ENCODE results near the gene TLX3. TPM values are rescaled to one million over a fixed set of nuclear protein-coding genes. Genes with fewer than 3 reads are reported as not detected.
A peak's percentile ranks its signal among the peaks of the same experiment; 100 is the strongest.

Gene TLX3
- total RNA-seq, 1 experiment from 2014 or later: not detected

DNA sequence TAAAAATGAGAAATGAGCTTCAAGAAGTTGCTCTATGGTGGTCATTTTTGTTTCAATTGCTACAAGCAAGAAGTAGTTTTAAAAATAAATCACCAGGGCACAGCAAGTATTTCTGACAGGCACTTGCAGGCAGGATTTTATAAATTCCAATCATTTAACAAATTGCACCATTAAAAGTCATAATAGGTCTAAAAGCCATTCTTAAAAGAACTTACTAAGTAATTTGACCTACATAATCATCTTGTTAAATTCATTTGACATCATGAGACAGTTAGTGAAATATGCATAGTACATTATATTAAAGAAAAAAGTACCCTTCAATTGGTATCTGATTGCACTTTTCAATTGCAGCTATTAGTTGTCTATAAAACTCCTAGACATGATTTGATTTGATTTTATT lies 31.0 kb downstream of the TLX3 start:
- CTCF ChIA-PET: interaction anchor here (0.7 to 1.4 kb wide), 3 partner anchors 22 to 30 kb away, joined by 3 to 4 read pairs (median 3); no protein-coding TSS in a partner anchor

DNA sequence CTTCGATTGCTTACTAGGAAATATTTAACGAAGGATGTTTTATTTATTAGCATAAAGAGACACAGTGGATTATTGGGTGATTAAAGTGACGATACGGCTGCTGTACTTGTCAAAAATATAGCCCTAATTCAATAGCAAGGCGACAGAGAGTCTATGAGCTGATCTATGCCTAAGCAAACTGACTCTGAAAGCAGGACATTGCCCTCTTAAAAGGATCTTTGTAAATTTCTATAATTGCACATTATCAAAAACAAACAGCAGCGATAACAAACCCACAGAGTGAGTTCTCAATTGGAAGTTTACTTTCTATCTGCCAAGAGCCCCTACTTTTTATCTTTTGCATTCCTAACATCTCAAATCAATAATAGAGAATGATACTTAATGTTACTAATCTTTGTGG lies 31.4 kb downstream of the TLX3 start:
- DNase-seq (ENCODE audit: low spot score): no peak

More for the DNA sequence above, 31.0 kb downstream of the TLX3 start:
- H3K27me3 Mint-ChIP-seq (ENCODE audit: low read depth): peaks cover 35% of the 10 kb centered on the region
- TF ChIP-seq ESRRA (CRISPR knock-in tag; IDR thresholded peaks at IDR 0.05; ENCODE audit: borderline replicate concordance): no peak
- TF ChIP-seq ZNF138 (CRISPR knock-in tag; conservative IDR thresholded peaks at IDR 0.05): no peak
- no peak for TF ChIP-seq FOXP1 (CRISPR knock-in tag; IDR thresholded peaks at IDR 0.05; ENCODE audit: borderline replicate concordance)
- TF ChIP-seq, protein P1, sequence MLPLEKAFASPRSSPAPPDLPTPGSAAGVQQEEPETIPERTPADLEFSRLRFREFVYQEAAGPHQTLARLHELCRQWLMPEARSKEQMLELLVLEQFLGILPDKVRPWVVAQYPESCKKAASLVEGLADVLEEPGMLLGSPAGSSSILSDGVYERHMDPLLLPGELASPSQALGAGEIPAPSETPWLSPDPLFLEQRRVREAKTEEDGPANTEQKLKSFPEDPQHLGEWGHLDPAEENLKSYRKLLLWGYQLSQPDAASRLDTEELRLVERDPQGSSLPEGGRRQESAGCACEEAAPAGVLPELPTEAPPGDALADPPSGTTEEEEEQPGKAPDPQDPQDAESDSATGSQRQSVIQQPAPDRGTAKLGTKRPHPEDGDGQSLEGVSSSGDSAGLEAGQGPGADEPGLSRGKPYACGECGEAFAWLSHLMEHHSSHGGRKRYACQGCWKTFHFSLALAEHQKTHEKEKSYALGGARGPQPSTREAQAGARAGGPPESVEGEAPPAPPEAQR (CRISPR knock-in tag; IDR thresholded peaks at IDR 0.05): no peak
- TF ChIP-seq, protein P2, sequence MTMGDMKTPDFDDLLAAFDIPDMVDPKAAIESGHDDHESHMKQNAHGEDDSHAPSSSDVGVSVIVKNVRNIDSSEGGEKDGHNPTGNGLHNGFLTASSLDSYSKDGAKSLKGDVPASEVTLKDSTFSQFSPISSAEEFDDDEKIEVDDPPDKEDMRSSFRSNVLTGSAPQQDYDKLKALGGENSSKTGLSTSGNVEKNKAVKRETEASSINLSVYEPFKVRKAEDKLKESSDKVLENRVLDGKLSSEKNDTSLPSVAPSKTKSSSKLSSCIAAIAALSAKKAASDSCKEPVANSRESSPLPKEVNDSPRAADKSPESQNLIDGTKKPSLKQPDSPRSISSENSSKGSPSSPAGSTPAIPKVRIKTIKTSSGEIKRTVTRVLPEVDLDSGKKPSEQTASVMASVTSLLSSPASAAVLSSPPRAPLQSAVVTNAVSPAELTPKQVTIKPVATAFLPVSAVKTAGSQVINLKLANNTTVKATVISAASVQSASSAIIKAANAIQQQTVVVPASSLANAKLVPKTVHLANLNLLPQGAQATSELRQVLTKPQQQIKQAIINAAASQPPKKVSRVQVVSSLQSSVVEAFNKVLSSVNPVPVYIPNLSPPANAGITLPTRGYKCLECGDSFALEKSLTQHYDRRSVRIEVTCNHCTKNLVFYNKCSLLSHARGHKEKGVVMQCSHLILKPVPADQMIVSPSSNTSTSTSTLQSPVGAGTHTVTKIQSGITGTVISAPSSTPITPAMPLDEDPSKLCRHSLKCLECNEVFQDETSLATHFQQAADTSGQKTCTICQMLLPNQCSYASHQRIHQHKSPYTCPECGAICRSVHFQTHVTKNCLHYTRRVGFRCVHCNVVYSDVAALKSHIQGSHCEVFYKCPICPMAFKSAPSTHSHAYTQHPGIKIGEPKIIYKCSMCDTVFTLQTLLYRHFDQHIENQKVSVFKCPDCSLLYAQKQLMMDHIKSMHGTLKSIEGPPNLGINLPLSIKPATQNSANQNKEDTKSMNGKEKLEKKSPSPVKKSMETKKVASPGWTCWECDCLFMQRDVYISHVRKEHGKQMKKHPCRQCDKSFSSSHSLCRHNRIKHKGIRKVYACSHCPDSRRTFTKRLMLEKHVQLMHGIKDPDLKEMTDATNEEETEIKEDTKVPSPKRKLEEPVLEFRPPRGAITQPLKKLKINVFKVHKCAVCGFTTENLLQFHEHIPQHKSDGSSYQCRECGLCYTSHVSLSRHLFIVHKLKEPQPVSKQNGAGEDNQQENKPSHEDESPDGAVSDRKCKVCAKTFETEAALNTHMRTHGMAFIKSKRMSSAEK (CRISPR knock-in tag; IDR thresholded peaks at IDR 0.05; ENCODE audit: borderline replicate concordance): no peak
- TF ChIP-seq, protein P3, sequence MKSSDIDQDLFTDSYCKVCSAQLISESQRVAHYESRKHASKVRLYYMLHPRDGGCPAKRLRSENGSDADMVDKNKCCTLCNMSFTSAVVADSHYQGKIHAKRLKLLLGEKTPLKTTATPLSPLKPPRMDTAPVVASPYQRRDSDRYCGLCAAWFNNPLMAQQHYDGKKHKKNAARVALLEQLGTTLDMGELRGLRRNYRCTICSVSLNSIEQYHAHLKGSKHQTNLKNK (CRISPR knock-in tag; IDR thresholded peaks at IDR 0.05): no peak
- H3K27ac Mint-ChIP-seq: no peak overlapping the region
- no peak overlapping the region for H3K4me3 Mint-ChIP-seq
- H3K36me3 Mint-ChIP-seq: no peaks in the 10 kb centered on the region
- H3K9me3 Mint-ChIP-seq: no peaks in the 10 kb centered on the region
- POLR2A ChIA-PET: no interaction called here
- DNase-seq (ENCODE audit: low spot score) (no peak), ATAC-seq (no peak)
- peaks cover 12% of the 10 kb centered on the region for H3K4me1 Mint-ChIP-seq

DNA sequence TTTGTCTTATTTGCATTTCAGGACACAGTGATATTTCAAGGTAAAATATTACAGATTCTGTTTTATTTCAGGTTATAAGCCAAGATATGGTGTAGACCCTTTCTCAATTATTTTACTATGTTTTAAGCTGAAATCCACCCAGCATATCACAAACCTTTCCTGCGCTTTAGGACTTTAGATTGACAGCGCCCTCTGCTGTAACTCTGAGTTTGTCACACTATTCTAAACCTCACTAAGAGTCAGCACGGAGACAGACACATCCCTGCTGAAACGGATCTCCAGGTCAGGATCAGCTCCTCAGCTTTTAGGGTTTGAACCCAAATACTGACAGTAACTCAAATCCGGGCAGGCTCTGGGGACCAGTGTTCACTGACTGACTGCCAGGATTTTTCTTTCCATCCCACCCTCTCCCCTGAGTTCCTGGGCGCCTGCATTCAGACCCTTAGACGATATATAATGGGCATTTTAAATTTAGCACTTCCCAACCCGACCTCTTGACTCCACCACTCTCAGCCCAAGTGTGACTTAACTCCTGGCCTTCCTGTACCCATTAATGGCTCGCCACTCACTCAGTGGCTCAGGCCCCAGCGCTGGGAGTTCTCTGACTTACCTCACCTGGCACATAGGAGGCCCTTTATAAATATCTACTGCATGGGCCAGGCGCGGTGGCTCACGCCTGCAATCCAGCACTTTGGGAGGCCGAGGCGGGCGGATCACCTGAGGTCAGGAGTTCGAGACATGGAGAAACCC lies 33.5 kb downstream of the TLX3 start:
- DNase-seq (ENCODE audit: low spot score): peak; percentile 44

More for the DNA sequence above, 31.4 kb downstream of the TLX3 start:
- H3K9me3 Mint-ChIP-seq: no peaks in the 10 kb centered on the region
- no peak overlapping the region for H3K27ac Mint-ChIP-seq
- TF ChIP-seq, protein P4, sequence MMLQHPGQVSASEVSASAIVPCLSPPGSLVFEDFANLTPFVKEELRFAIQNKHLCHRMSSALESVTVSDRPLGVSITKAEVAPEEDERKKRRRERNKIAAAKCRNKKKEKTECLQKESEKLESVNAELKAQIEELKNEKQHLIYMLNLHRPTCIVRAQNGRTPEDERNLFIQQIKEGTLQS (CRISPR knock-in tag; conservative IDR thresholded peaks at IDR 0.05): no peak
- TF ChIP-seq MXD4 (CRISPR knock-in tag; IDR thresholded peaks at IDR 0.05; ENCODE audit: borderline replicate concordance): no peak
- TF ChIP-seq ZNF423 (CRISPR knock-in tag; IDR thresholded peaks at IDR 0.05): no peak
- TF ChIP-seq, protein P5, sequence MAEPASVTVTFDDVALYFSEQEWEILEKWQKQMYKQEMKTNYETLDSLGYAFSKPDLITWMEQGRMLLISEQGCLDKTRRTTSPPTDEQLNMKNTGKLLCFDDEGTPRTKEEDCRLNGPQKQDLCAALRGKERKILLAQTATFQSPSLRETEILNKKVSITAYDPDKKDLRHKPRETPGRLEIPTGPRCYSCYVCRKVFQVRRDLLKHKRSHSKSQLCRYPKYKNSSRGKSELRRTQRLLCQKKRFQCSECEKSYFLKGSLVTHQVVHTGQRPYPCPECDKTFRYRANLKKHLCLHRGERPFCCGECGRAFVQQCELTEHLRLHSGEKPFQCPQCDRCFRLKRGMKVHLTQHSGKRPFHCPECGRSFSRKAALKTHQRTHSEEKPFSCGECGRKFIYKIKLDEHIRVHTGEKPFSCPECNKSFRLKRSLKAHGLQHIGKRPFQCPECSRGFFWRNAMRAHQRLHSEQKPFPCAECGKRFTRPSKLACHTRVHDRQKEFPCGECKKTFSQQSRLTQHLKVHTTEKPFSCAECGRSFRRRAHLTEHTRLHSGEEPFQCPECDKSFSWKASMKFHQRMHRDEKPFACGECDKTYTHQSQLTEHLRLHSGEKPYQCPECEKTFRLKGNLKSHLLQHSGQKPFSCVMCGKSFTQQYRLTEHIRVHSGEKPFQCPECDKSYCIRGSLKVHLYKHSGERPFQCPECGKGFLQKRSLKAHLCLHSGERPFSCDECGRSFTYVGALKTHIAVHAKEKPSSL (CRISPR knock-in tag; conservative IDR thresholded peaks at IDR 0.05): no peak
- no peak overlapping the region for H3K4me3 Mint-ChIP-seq
- H3K4me1 Mint-ChIP-seq: peaks cover 9% of the 10 kb centered on the region
- ChIA-PET POLR2A (no interaction called here), CTCF (interaction anchor here (0.7 to 3.2 kb wide), 4 partner anchors 22 to 133 kb away, joined by 3 to 28 read pairs (median 8); partner anchors contain the start of gene TLX3)
- no peak for ATAC-seq
- H3K36me3 Mint-ChIP-seq: no peaks in the 10 kb centered on the region
- H3K27me3 Mint-ChIP-seq (ENCODE audit: low read depth): peaks cover 30% of the 10 kb centered on the region

More for the DNA sequence above, 33.5 kb downstream of the TLX3 start:
- Mint-ChIP-seq H3K36me3 (no peaks in the 10 kb centered on the region), H3K9me3 (no peaks in the 10 kb centered on the region), H3K4me1 (no peaks in the 10 kb centered on the region), H3K27ac (peak overlapping the region; percentile 74; the same call in 1 of the 2 replicates), H3K4me3 (no peak overlapping the region), H3K27me3 (ENCODE audit: low read depth) (peaks cover 10% of the 10 kb centered on the region)
- ChIA-PET POLR2A (no interaction called here), CTCF (interaction anchor here (0.5 to 3.7 kb wide), 33 partner anchors 8 to 651 kb away, joined by 3 to 28 read pairs (median 5); partner anchors contain the start of genes NPM1 and TLX3)
- ATAC-seq: peak; percentile 98
- TF ChIP-seq, protein P6, sequence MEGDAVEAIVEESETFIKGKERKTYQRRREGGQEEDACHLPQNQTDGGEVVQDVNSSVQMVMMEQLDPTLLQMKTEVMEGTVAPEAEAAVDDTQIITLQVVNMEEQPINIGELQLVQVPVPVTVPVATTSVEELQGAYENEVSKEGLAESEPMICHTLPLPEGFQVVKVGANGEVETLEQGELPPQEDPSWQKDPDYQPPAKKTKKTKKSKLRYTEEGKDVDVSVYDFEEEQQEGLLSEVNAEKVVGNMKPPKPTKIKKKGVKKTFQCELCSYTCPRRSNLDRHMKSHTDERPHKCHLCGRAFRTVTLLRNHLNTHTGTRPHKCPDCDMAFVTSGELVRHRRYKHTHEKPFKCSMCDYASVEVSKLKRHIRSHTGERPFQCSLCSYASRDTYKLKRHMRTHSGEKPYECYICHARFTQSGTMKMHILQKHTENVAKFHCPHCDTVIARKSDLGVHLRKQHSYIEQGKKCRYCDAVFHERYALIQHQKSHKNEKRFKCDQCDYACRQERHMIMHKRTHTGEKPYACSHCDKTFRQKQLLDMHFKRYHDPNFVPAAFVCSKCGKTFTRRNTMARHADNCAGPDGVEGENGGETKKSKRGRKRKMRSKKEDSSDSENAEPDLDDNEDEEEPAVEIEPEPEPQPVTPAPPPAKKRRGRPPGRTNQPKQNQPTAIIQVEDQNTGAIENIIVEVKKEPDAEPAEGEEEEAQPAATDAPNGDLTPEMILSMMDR (IDR thresholded peaks at IDR 0.05): peak; percentile 60
- TF ChIP-seq, protein P2 (CRISPR knock-in tag; IDR thresholded peaks at IDR 0.05; ENCODE audit: borderline replicate concordance): no peak

Data from WTC11 (cell line).